ENCODE results near the gene ZMYND8. TPM values are rescaled to one million over a fixed set of nuclear protein-coding genes. Genes with fewer than 3 reads are reported as not detected.

The ZMYND8 gene
- total and polyA plus RNA-seq, 2 of the 8 experiments (the other 6 are each of a cell fraction or from before 2014, with no cell fraction given): 50.5 to 163 TPM

GRCh38 chr20:47224300-47224791 is 132.2 kb downstream of the ZMYND8 start:
- no peak overlapping the region for H2AFZ ChIP-seq (ENCODE audit: low read length)
- no peak overlapping the region for H3K14ac ChIP-seq (ENCODE audit: insufficient read length)
- H3K23me2 ChIP-seq (ENCODE audit: low read depth, low read length): no peaks in the 10 kb centered on the region
- POLR2A ChIA-PET (ENCODE audit: partially characterized antibody): interaction anchor here (1.5 kb wide), 1 partner anchor 29 kb away, joined by 4 read pairs; no protein-coding TSS in a partner anchor
- H3K9me3 ChIP-seq (ENCODE audit: insufficient read depth in 2 of 2, low read depth in 1 of 2, low read length in 1 of 2): no peaks in the 10 kb centered on the region
- H4K5ac ChIP-seq (ENCODE audit: insufficient read length, low read depth, low read length): no peak overlapping the region
- H2BK5ac ChIP-seq (ENCODE audit: low read depth, low read length): no peak overlapping the region; the same call in 1 of the 2 replicates
- peaks cover 0 to 9% of the 10 kb centered on the region in 2 experiments; a peak in 1 of 4 replicates for H3K79me2 ChIP-seq (ENCODE audit: control insufficient read depth in 1 of 2, insufficient read depth in 2 of 2, low read length in 2 of 2)
- TF ChIP-seq KDM1A (IDR thresholded peaks at IDR 0.05; ENCODE audit: borderline replicate concordance, low read length) (no peak), POLR2AphosphoS5 (IDR thresholded peaks at IDR 0.05; ENCODE audit: low read depth, low read length) (peak; percentile 12; the same call in 1 of the 2 replicates)
- H3K4me1 ChIP-seq (replicated peaks in 1 of 4; ENCODE audit: control insufficient read depth in 3 of 4, insufficient read depth in 4 of 4, low read length in 3 of 4): no peaks in the 10 kb centered on the region
- H3K9ac ChIP-seq (replicated peaks in 1 of 4; ENCODE audit: extremely low read depth in 1 of 4, low read depth in 3 of 4, low read length in 3 of 4): no peak overlapping the region
- no peaks in the 10 kb centered on the region for H3K27me3 ChIP-seq (replicated peaks in 1 of 4; ENCODE audit: control insufficient read depth in 3 of 4, extremely low read depth in 1 of 4, insufficient read depth in 3 of 4, low read length in 3 of 4)
- no peak overlapping the region for H2BK15ac ChIP-seq (ENCODE audit: low read length)
- no peaks in the 10 kb centered on the region for H4K20me1 ChIP-seq (replicated peaks in 1 of 2; ENCODE audit: control insufficient read depth in 1 of 2, insufficient read depth in 2 of 2, low read length in 2 of 2)
- H3K56ac ChIP-seq (replicated peaks; ENCODE audit: insufficient read length, low read depth, low read length): no peak overlapping the region
- no peak overlapping the region for H3K4me3 ChIP-seq (ENCODE audit: extremely low read depth in 1 of 4, insufficient read depth in 2 of 4, low read depth in 3 of 4, low read length in 4 of 4)
- H3K4me2 ChIP-seq (ENCODE audit: insufficient read depth in 1 of 2, low read depth in 2 of 2, low read length in 2 of 2): no peak overlapping the region
- DNase-seq (ENCODE audit: low read depth in 1 of 2, low spot score in 2 of 2) (no peak), FAIRE-seq (no peak)
- no peak overlapping the region for H4K8ac ChIP-seq (ENCODE audit: extremely low read depth, insufficient read depth, low read length)
- no peak overlapping the region for H3K23ac ChIP-seq (ENCODE audit: insufficient read length)
- H2BK120ac ChIP-seq (replicated peaks; ENCODE audit: low read depth, low read length): no peak overlapping the region
- peaks cover 3% of the 10 kb centered on the region for H3K79me1 ChIP-seq (ENCODE audit: low read depth, low read length)
- no peak overlapping the region for H2BK12ac ChIP-seq (ENCODE audit: low read depth, low read length)
- H4K91ac ChIP-seq (replicated peaks; ENCODE audit: insufficient read length, low read length): no peak overlapping the region
- H3K18ac ChIP-seq (ENCODE audit: extremely low read depth, low read length): no peak overlapping the region
- 93% methylated on average over 11 of the region's 11 CpGs; no CpG with 5 or more reads in 1 of the 2 experiments for WGBS, 2 experiments (ENCODE audit: extremely low coverage in 1 of 2, insufficient coverage in 1 of 2, insufficient read length in 1 of 2, insufficient replicate concordance in 2 of 2, low coverage in 1 of 2, low lambda C conversion rate in 2 of 2, missing lambda C conversion rate in 1 of 2)
- H3K36me3 ChIP-seq (ENCODE audit: control insufficient read depth in 2 of 4, insufficient read depth in 4 of 4, low read length in 3 of 4): peaks cover 41 to 100% (median 70%) of the 10 kb centered on the region in 4 experiments
- CTCF ChIA-PET (ENCODE audit: partially characterized antibody): interaction anchor here (1.3 to 2.2 kb wide), 3 partner anchors 8 to 159 kb away, joined by 3 to 7 read pairs (median 6); no protein-coding TSS in a partner anchor
- no peak overlapping the region for H3K27ac ChIP-seq (ENCODE audit: low read depth, low read length)
- H3K4ac ChIP-seq (replicated peaks; ENCODE audit: insufficient read length, low read depth, low read length): no peak overlapping the region
- no peak overlapping the region for H2AK5ac ChIP-seq (ENCODE audit: low read depth, low read length)
- H2BK20ac ChIP-seq (ENCODE audit: low read length): no peak overlapping the region

Measured in H1 (cell line).